Smooth muscle cell (in vitro differentiated cells): ENCODE data around the gene RBM48. TPM values are rescaled to one million over a fixed set of nuclear protein-coding genes. Genes with fewer than 3 reads are reported as not detected.

ENCODE experiments used
- DNase-seq: peaks from one replicate; lab custom pipeline; 2025; ENCODE audit not compliant: unreplicated experiment; lab: John Stamatoyannopoulos, UW
- H2AFZ ChIP-seq: fragments of 200-600 bp; sonication (generic); 2 replicates; pipeline ENCODE4 v1.6.0; 2016; ENCODE audit warnings: antibody characterized with exemption, low read depth, mild to moderate bottlenecking
- H3F3A ChIP-seq: fragments of 200-600 bp; sonication (generic); 2 replicates; pipeline ENCODE4 v1.6.0; 2017; ENCODE audit warnings: antibody characterized with exemption, low read depth
- H3K27ac ChIP-seq: fragments of 200-600 bp; sonication (generic); 2 replicates; pipeline ENCODE4 v1.5.1; 2016; ENCODE audit warnings: low read depth, mild to moderate bottlenecking
- H3K27me3 ChIP-seq: fragments of 200-600 bp; sonication (generic); 2 replicates; pipeline ENCODE4 v1.6.1; 2016; ENCODE audit warnings: low read depth, mild to moderate bottlenecking
- H3K36me3 ChIP-seq: fragments of 200-600 bp; sonication (generic); 2 replicates; pipeline ENCODE4 v1.5.1; 2016; ENCODE audit warnings: low read depth
- H3K4me1 ChIP-seq: fragments of 200-600 bp; sonication (generic); 2 replicates; pipeline ENCODE4 v1.5.1; 2016; ENCODE audit warnings: low read depth
- H3K4me2 ChIP-seq: fragments of 200-600 bp; sonication (generic); 2 replicates; pipeline ENCODE4 v1.6.0; 2016; ENCODE audit warnings: mild to moderate bottlenecking
- H3K4me3 ChIP-seq: fragments of 200-600 bp; sonication (generic); 2 replicates; pipeline ENCODE4 v1.5.1; 2016; ENCODE audit warnings: mild to moderate bottlenecking
- H3K79me2 ChIP-seq: fragments of 200-600 bp; sonication (generic); 2 replicates; pipeline ENCODE4 v1.6.0; 2016; ENCODE audit warnings: low read depth, mild to moderate bottlenecking
- H3K9ac ChIP-seq: fragments of 200-600 bp; sonication (generic); 2 replicates; pipeline ENCODE4 v1.6.0; 2016; ENCODE audit warnings: low read depth
- H3K9me3 ChIP-seq: fragments of 200-600 bp; sonication (generic); replicated peaks from 2 replicates; pipeline ENCODE4 v1.5.1; 2016; ENCODE audit warnings: low read depth
- H4K20me1 ChIP-seq: fragments of 200-600 bp; sonication (generic); 2 replicates; pipeline ENCODE4 v1.6.0; 2016; ENCODE audit warnings: low read depth
- CTCF ChIP-seq: fragments of 200-600 bp; sonication (generic); IDR thresholded peaks from 2 replicates; pipeline ENCODE4 v1.5.1; 2017; ENCODE audit warnings: borderline replicate concordance, mild to moderate bottlenecking, antibody characterized with exemption; ENCODE audit not compliant: insufficient read depth, poor library complexity, severe bottlenecking
- WGBS: methylation state at CpG from one replicate; pipeline ENCODE4 v1.1.7; 2016; ENCODE audit warnings: low lambda C conversion rate; 5-methylcytosine and 5-hydroxymethylcytosine counted together
- polyA plus RNA-seq: library from polyadenylated mRNA; unstranded; fragments of >200 nt; fragmentation: Nextera tagmentation; extraction: Ambion mirVana; gene quantifications from 2 replicates; pipeline ENCODE4 v1.2.1, GENCODE V29; 2016
- total RNA-seq: library from RNA; depleted of rRNA; stranded (reverse); fragments of >200 nt; gene quantifications from 2 replicates; pipeline ENCODE4 v1.2.3, GENCODE V29; 2014

Gene RBM48
- total and polyA plus RNA-seq, 2 experiments from 2014 or later = 8.6 to 12.4 TPM

- no peak for DNase-seq
- Histone ChIP-seq H3K9ac (no peak overlapping the region), H3K36me3 (no peaks in the 10 kb centered on the region), H3K4me3 (no peak overlapping the region), H3F3A (no peaks in the 10 kb centered on the region), H3K9me3 (no peaks in the 10 kb centered on the region), H3K4me2 (no peak overlapping the region), H2AFZ (no peak overlapping the region), H4K20me1 (no peaks in the 10 kb centered on the region), H3K79me2 (no peaks in the 10 kb centered on the region), H3K27me3 (no peaks in the 10 kb centered on the region), H3K4me1 (no peaks in the 10 kb centered on the region), H3K27ac (no peak overlapping the region)
- TF ChIP-seq CTCF = no peak
- WGBS = 96% methylated on average over 5 of the region's 5 CpGs
Observed at GRCh38 chr7:92508946-92509345, 19.6 kb upstream of the RBM48 start.

GRCh38 chr7:92513167-92513902, 15.3 kb upstream of the RBM48 start:
- H4K20me1 ChIP-seq = no peaks in the 10 kb centered on the region
- WGBS = 64% methylated on average over 3 of the region's 3 CpGs
- no peak overlapping the region for H2AFZ ChIP-seq
- no peaks in the 10 kb centered on the region for H3K4me1 ChIP-seq
- no peak for DNase-seq
- H3K27me3 ChIP-seq = no peaks in the 10 kb centered on the region
- no peaks in the 10 kb centered on the region for H3K9me3 ChIP-seq
- H3K27ac ChIP-seq = no peak overlapping the region
- no peak for TF ChIP-seq CTCF
- H3K4me2 ChIP-seq = no peak overlapping the region
- no peak overlapping the region for H3K9ac ChIP-seq
- no peak overlapping the region for H3K4me3 ChIP-seq
- H3K79me2 ChIP-seq = no peaks in the 10 kb centered on the region
- H3K36me3 ChIP-seq = no peaks in the 10 kb centered on the region
- H3F3A ChIP-seq = no peaks in the 10 kb centered on the region

- DNase-seq = no peak
- Histone ChIP-seq H3K79me2 (peaks cover 10% of the 10 kb centered on the region), H3K4me3 (no peak overlapping the region), H3K9ac (no peak overlapping the region), H3K4me1 (no peaks in the 10 kb centered on the region), H3K36me3 (no peaks in the 10 kb centered on the region), H4K20me1 (no peaks in the 10 kb centered on the region), H3K9me3 (no peaks in the 10 kb centered on the region), H3F3A (no peaks in the 10 kb centered on the region), H3K27me3 (no peaks in the 10 kb centered on the region), H2AFZ (no peak overlapping the region), H3K27ac (no peak overlapping the region), H3K4me2 (no peak overlapping the region)
- TF ChIP-seq CTCF = no peak
- 92% methylated on average over 3 of the region's 3 CpGs for WGBS
Observed at GRCh38 chr7:92517631-92518030, 11.0 kb upstream of the RBM48 start.

- TF ChIP-seq CTCF = no peak
- no peak for DNase-seq
- Histone ChIP-seq H3K4me2 (no peak overlapping the region), H3K9ac (no peak overlapping the region), H4K20me1 (no peaks in the 10 kb centered on the region), H3K4me3 (no peak overlapping the region), H3K36me3 (no peaks in the 10 kb centered on the region), H3F3A (no peaks in the 10 kb centered on the region), H3K27ac (no peak overlapping the region), H3K9me3 (no peaks in the 10 kb centered on the region), H2AFZ (no peak overlapping the region), H3K79me2 (peaks cover 10% of the 10 kb centered on the region), H3K27me3 (no peaks in the 10 kb centered on the region), H3K4me1 (no peaks in the 10 kb centered on the region)
- 100% methylated on average over 1 of the region's 1 CpG for WGBS
Observed at GRCh38 chr7:92520024-92520423, 8.6 kb upstream of the RBM48 start.
